GM21423 (cell line): ENCODE results near the gene KCNK4.
A peak's percentile ranks its signal among the peaks of the same experiment; 100 is the strongest.
"Not testable (repeated sequence)": the region's sequence is repeated elsewhere in the genome, so short reads cannot be mapped to it uniquely, and the experiment has no call there.

Experiments used
- ATAC-seq: cut with Tn5 transposase; IDR thresholded peaks from one replicate; pipeline ENCODE4 v1.9.1; 2021; ENCODE audit warnings: mild to moderate bottlenecking, moderate library complexity; ENCODE audit not compliant: unreplicated experiment

Gene KCNK4

GRCh38 chr11:64322925-64323260 is 31.8 kb downstream of the KCNK4 start:
- no peak for ATAC-seq

GRCh38 chr11:64323373-64323772 is 32.3 kb downstream of the KCNK4 start:
- ATAC-seq = no peak

- not testable (repeated sequence) for ATAC-seq
These were observed 32.9 kb downstream of the KCNK4 start for GRCh38 chr11:64323984-64324383.

GRCh38 chr11:64324692-64325469 is 33.8 kb downstream of the KCNK4 start:
- ATAC-seq = no peak

- no peak for ATAC-seq
These were observed 36.3 kb downstream of the KCNK4 start for GRCh38 chr11:64327375-64327774.

- ATAC-seq = no peak
These were observed 36.9 kb downstream of the KCNK4 start for GRCh38 chr11:64327993-64328392.

- no peak for ATAC-seq
These were observed 39.8 kb downstream of the KCNK4 start for GRCh38 chr11:64330888-64331287.

- ATAC-seq = peak; percentile 41
These were observed 40.7 kb downstream of the KCNK4 start for GRCh38 chr11:64331569-64332371.

- ATAC-seq = no peak
These were observed 42.5 kb downstream of the KCNK4 start for GRCh38 chr11:64333556-64333955.

- ATAC-seq = peak; percentile 76
These were observed 43.9 kb downstream of the KCNK4 start for GRCh38 chr11:64334764-64335735.

GRCh38 chr11:64337538-64338249 is 46.6 kb downstream of the KCNK4 start:
- no peak for ATAC-seq

GRCh38 chr11:64338716-64339115 is 47.6 kb downstream of the KCNK4 start:
- ATAC-seq = no peak

- ATAC-seq = no peak
These were observed 48.2 kb downstream of the KCNK4 start for GRCh38 chr11:64339286-64339685.

- ATAC-seq = peak; percentile 37
These were observed 48.8 kb downstream of the KCNK4 start, which contains the start of gene CCDC88B for GRCh38 chr11:64339754-64340408. Gene CCDC88B (plus strand): TSS chr11:64340204. CDS start chr11:64340267, 63 bp downstream.

GRCh38 chr11:64340671-64341335 is 49.7 kb downstream of the KCNK4 start:
- ATAC-seq = no peak

- ATAC-seq = no peak
These were observed 50.3 kb downstream of the KCNK4 start for GRCh38 chr11:64341429-64341828.

GRCh38 chr11:64341851-64342791 is 51.0 kb downstream of the KCNK4 start:
- peak; percentile 33 for ATAC-seq
